PC-9 (cell line): ENCODE results near the gene ZNF396. TPM values are rescaled to one million over a fixed set of nuclear protein-coding genes. Genes with fewer than 3 reads are reported as not detected.
A peak's percentile ranks its signal among the peaks of the same experiment; 100 is the strongest.

Source experiments
- Bru-seq: library from RNA; stranded (reverse); fragments of 400-500 nt; gene quantifications from one replicate; lab custom pipeline; 2021; lab: Mats Ljungman, UMichigan
- BruChase-seq, 2 experiments: library from RNA; stranded (reverse); fragments of 400-500 nt; gene quantifications; one replicate each; lab custom pipeline; 2021; lab: Mats Ljungman, UMichigan
- BruUV-seq: library from RNA; stranded (reverse); fragments of 400-500 nt; replicated peaks from 2 replicates; lab custom pipeline; 2021; lab: Mats Ljungman, UMichigan
- CTCF ChIA-PET: fragments of 300-600 bp; sonication (Branson Sonifier 250); formaldehyde crosslinking; loops from one replicate; lab custom pipeline; 2022; ENCODE audit warnings: antibody characterized with exemption; lab: Charles Lee
- POLR2A ChIA-PET: fragments of 300-600 bp; sonication (Branson Sonifier 250); formaldehyde crosslinking; loops from one replicate; lab custom pipeline; 2022; ENCODE audit warnings: antibody characterized with exemption; ENCODE audit not compliant: unreplicated experiment; lab: Charles Lee
- DNase-seq, 2 experiments: peaks; one replicate each; pipeline versions ENCODE4 v3.0.0 to v3.0.0-alpha.2; 2015 to 2022; ENCODE audit warnings: mixed read lengths in 1 of 2
- H2AFZ ChIP-seq: fragments of 200-600 bp; sonication (generic); 2 replicates; pipeline ENCODE4 v1.8.1; 2017; ENCODE audit warnings: antibody characterized with exemption
- H3F3A ChIP-seq: fragments of 200-600 bp; sonication (generic); 2 replicates; pipeline ENCODE4 v1.8.1; 2017; ENCODE audit warnings: antibody characterized with exemption, mild to moderate bottlenecking, low read depth; ENCODE audit not compliant: insufficient read depth
- H3K27ac ChIP-seq: fragments of 200-600 bp; sonication (generic); 2 replicates; pipeline ENCODE4 v1.6.1; 2016; ENCODE audit warnings: mixed run types
- H3K27me3 ChIP-seq: fragments of 200-600 bp; sonication (generic); 2 replicates; pipeline ENCODE4 v1.6.1; 2016; ENCODE audit warnings: low read depth, mixed run types; ENCODE audit not compliant: insufficient read depth
- H3K36me3 ChIP-seq: fragments of 200-600 bp; sonication (generic); 2 replicates; pipeline ENCODE4 v1.6.1; 2016; ENCODE audit warnings: low read depth, mixed run types
- H3K4me1 ChIP-seq: fragments of 200-600 bp; sonication (generic); replicated peaks from 2 replicates; pipeline ENCODE4 v1.6.1; 2016; ENCODE audit warnings: mixed run types; ENCODE audit not compliant: insufficient read depth
- H3K4me2 ChIP-seq: fragments of 200-600 bp; sonication (generic); 2 replicates; pipeline ENCODE4 v1.6.1; 2017; ENCODE audit warnings: mixed run types
- H3K4me3 ChIP-seq: fragments of 200-600 bp; sonication (generic); 2 replicates; pipeline ENCODE4 v1.6.1; 2016; ENCODE audit warnings: mixed run types
- H3K79me2 ChIP-seq: fragments of 200-600 bp; sonication (generic); 2 replicates; pipeline ENCODE4 v1.6.1; 2017; ENCODE audit warnings: low read depth, mixed run types
- H3K9me2 ChIP-seq: fragments of 200-600 bp; sonication (generic); 2 replicates; pipeline ENCODE4 v1.8.1; 2017; ENCODE audit warnings: mild to moderate bottlenecking; ENCODE audit not compliant: insufficient read depth
- H3K9me3 ChIP-seq: fragments of 200-600 bp; sonication (generic); 2 replicates; pipeline ENCODE4 v1.8.1; 2016; ENCODE audit warnings: low read depth; ENCODE audit not compliant: insufficient read depth
- H4K20me1 ChIP-seq: fragments of 200-600 bp; sonication (generic); 2 replicates; pipeline ENCODE4 v1.8.1; 2017; ENCODE audit not compliant: insufficient read depth
- CTCF ChIP-seq: fragments of 200-600 bp; sonication (generic); conservative IDR thresholded peaks from 2 replicates; pipeline ENCODE4 v1.6.1; 2017; ENCODE audit warnings: mixed run types, antibody characterized with exemption, mild to moderate bottlenecking, moderate library complexity
- EZH2 ChIP-seq: fragments of 200-600 bp; sonication (generic); IDR thresholded peaks from 2 replicates; pipeline ENCODE4 v1.8.0; 2017; ENCODE audit warnings: antibody characterized with exemption, low read depth
- intact Hi-C: fragments of 100-400 bp; cut with micrococcal nuclease; formaldehyde crosslinking; loops from one replicate; pipeline ENCODE4 v1.10.0; 2022; ENCODE audit not compliant: unreplicated experiment
- long read RNA-seq: library from polyadenylated mRNA; stranded (forward); transcript quantifications from one replicate; pipeline ENCODE4 v2.0.0, GENCODE V29; 2022
- total RNA-seq: library from RNA; stranded (reverse); gene quantifications from 2 replicates; pipeline ENCODE4 v1.2.3, GENCODE V29; 2021

The ZNF396 gene
- total RNA-seq (1.9 and 2.0 TPM in 2 replicates), Bru-seq, nascent RNA (percentile 37 among the genes with signal in this experiment), BruChase-seq, experiment 1, labeled RNA remaining after a 2-hour chase (percentile 32 among the genes with signal in this experiment), BruChase-seq, experiment 2, labeled RNA remaining after a 6-hour chase (percentile 28 among the genes with signal in this experiment)
- long read RNA-seq, result 0 reads

GRCh38 chr18:35376742-35377695 lies at the start of gene ZNF396:
TSS of gene ZNF396 (minus strand) at chr18:35377337. CDS start at chr18:35374292, 3,045 bp downstream.
- no peaks in the 10 kb centered on the region for H3K79me2 ChIP-seq
- ChIA-PET CTCF (no interaction called here), POLR2A (no interaction called here)
- no peaks in the 10 kb centered on the region for H3K27me3 ChIP-seq
- H3K27ac ChIP-seq, result no peak within 1 kb of the TSS
- H3F3A ChIP-seq, result no peaks in the 10 kb centered on the region
- H2AFZ ChIP-seq, result peak within 1 kb of the TSS; percentile 88
- intact Hi-C loops, result no loop called here
- no peaks in the 10 kb centered on the region for H3K36me3 ChIP-seq
- peak within 1 kb of the TSS; percentile 64 for H3K4me3 ChIP-seq
- peak in 1 of 2 experiments; percentile 64 for DNase-seq
- H3K4me1 ChIP-seq, result no peaks in the 10 kb centered on the region
- H3K9me3 ChIP-seq, result no peaks in the 10 kb centered on the region
- BruUV-seq, result no TSS peak
- H3K4me2 ChIP-seq, result peak within 1 kb of the TSS; percentile 65
- no peaks in the 10 kb centered on the region for H3K9me2 ChIP-seq
- no peak for TF ChIP-seq EZH2
- TF ChIP-seq CTCF, result no peak
- H4K20me1 ChIP-seq, result no peaks in the 10 kb centered on the region

GRCh38 chr18:35426786-35427185 lies 49.6 kb upstream of the ZNF396 start:
- DNase-seq, result no peak
- CTCF ChIA-PET, result no interaction called here
- no peak overlapping the region for H3K4me2 ChIP-seq

More at GRCh38 chr18:35426786-35427185, 49.6 kb upstream of the ZNF396 start:
- Histone ChIP-seq H3K9me2 (no peaks in the 10 kb centered on the region), H3F3A (0 out of 2 replicates have a peak, but pooled peaks cover 4% of the 10 kb centered on the region), H3K27ac (no peak overlapping the region), H3K9me3 (no peaks in the 10 kb centered on the region), H3K4me3 (no peak overlapping the region), H4K20me1 (no peaks in the 10 kb centered on the region), H3K4me1 (no peaks in the 10 kb centered on the region), H3K79me2 (no peaks in the 10 kb centered on the region), H3K36me3 (no peaks in the 10 kb centered on the region), H3K27me3 (no peaks in the 10 kb centered on the region), H2AFZ (no peak overlapping the region)
- BruUV-seq, result no TSS peak
- intact Hi-C loops, result no loop called here
- POLR2A ChIA-PET, result interaction anchor here (0.7 kb wide), 1 partner anchor 99 kb away, joined by 3 read pairs; no protein-coding TSS in a partner anchor
- no peak for TF ChIP-seq CTCF
